ENCODE measurements around the gene IQSEC3.

The IQSEC3 gene

GRCh38 chr12:167959-168600 is 101.5 kb downstream of the IQSEC3 start:
- DNase-seq = no peak

DNA sequence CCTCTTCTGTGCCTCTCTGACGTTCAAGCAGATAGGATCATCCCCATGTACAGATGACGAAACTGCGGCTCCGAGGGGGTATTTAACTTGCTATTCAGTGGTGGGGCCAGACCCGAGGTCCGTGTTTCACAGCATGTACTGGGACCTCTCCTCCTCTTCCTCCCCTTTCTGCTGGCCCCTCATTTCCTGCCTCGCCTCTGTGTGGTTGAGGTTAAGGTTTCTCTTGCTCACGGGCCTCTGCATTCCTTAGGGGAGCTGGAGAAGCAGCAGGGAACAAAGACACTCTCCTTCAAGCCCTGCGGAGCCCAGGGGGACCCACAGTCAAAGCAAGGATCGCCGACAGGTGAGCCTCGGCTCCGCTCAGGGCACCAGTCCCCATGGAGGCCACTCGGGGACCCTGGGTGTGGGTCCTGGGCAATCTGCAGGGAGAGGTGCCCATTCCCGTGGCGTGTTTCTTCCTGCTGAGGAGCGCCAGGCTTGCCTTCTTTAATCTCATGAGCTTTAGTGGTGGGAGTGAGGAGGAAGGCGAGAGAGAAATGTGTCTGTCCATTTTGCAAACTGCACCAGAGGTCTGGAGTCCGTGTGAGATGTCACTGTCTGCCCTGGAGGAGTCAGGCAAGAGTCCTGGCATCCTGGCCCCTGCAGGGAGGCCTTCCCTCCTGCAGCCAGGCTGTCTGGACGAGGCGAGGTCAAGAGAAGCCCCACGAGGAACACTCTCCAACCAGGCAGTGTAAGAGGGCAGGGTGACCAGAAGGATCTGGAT is 102.4 kb downstream of the IQSEC3 start:
- no peak for DNase-seq

DNA sequence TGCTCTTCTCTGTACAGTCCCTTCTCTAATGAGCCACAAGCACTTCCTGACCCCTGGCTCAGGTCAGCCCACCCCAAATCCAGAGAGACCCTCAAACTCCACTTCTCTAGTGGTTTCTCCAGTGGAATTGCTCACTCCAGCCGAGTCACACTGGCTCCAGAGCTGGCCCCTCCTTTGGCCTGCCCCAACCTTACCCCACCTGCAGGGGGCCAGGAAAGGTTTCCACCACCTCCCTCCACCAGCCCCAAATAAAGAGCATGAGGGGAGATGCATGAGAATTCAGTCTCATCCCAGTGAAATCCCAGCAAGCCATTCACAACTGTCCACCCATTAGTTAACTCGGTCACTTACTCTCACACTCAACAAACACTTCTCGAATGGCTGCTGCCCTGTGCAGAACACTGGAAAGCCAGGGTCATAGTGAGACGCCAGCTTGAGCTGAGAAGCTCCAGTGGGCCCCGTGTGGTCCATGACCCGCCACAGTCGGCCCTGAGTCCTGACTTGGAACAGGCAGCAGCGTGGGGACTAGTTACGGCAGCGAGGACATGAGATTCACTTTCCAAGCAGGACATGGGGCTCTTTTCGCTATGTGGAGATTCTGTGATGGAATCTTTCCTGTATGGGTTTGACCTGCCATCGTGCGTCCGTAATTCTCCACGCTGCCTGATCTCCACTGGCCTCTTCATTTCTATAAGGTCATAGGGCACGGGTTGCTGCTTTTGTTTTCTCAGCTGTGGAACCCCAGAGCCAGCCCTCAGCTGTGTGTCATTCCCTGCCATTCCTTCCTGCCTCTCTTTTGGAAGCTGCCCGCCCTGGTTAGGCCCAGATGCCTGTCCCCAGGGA is 103.2 kb downstream of the IQSEC3 start:
- DNase-seq = no peak

DNA sequence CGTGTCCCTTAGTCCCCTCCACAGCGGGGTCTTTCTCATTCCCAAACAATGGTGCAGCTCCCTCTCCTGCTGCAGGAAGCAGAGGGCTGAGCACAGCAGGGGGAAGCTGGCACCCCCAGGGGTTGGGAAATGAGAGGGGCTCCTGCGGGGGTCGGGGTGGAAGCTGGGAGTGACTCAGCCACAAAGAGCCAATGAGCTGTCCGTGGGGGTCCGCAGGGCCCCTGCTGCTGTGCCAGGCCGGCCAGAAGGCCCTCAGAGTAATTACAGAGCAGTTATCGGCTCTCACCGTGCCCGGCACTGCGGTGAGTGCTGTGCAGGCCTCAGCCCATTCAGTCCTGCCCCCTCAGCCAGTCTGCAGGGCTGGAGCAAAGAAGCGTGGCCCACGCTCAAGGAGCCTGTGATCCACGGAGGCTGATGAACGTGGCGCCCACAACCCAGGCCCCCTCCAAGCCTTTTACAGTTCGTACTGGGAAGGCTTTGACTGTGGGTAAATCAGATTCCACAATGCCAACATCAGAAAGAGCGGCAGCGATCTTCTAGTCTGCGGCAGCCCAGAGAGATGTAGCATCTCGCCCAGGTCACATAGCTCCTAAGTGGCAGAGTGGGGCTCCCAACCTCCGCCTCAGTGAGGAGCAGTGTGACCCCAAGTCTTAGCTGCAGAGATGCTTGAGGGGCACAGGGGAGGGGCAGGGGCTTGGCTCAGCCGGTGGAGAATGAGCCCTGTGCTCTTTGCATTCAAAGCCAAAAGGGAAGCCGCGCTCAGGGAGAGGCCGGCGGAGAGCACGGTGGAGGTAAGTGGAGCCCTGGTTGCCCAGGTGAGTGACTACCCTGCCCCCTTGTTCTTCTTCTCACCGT is 104.0 kb downstream of the IQSEC3 start:
- no peak for DNase-seq

DNA sequence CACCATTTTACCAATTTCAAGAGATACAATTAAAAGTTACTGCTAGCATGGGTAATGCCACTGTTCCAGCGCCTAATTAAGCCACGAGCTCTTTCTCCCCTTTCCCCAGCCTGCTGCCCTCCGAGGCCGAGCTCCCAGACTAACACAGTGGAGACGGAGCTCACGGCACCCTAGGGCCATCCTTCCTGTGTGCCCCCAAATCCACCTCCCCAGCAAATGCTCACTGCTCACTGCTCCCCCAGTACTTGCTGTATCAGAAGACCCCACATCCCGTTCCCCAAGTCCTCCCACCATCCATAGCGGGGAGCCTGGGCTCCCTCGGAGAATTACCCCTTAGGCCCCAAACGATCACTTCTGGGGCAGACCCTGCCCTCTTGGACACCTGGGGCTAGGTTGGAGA is 104.7 kb downstream of the IQSEC3 start:
- no peak for DNase-seq

GRCh38 chr12:171743-172676 is 105.4 kb downstream of the IQSEC3 start:
- DNase-seq = no peak

GRCh38 chr12:172732-173161 is 106.2 kb downstream of the IQSEC3 start:
- DNase-seq = no peak

DNA sequence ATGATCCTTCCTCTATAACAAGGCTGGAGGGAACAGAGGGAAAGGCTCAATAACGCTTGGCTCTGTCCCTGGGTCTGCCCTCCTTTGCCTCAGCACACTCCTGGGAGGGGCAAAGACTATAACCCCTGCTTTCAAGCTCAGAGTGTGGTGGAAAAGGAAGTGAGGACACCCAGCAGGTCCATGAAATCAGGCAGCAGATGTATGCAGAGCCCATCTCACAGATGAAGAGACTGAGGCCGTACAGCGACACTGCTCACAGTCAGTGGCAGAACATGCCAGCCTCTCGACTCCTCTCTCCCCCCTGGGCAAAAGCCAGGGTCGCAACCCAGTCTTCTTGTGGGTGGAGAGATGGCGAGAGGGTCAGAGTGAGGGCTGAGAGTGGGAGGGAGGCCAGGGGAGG is 107.6 kb downstream of the IQSEC3 start:
- no peak for DNase-seq

DNA sequence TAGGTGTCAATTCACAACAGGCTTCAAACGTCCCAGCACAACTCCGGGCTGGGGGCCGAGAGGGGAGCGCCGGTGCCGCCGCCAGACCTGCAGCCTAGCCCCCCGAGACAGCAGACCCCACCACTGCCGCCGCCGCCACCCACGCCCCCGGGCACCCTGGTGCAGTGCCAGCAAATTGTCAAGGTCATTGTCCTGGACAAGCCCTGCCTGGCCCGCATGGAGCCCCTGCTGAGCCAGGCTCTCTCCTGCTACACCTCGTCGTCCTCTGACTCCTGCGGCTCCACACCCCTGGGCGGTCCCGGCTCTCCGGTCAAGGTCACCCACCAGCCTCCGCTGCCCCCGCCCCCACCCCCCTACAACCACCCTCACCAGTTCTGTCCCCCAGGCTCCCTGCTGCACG is 108.0 kb downstream of the IQSEC3 start:
- no peak for DNase-seq

- DNase-seq = no peak
These were observed 108.7 kb downstream of the IQSEC3 start for GRCh38 chr12:175250-175649.

GRCh38 chr12:175759-176158 is 109.2 kb downstream of the IQSEC3 start:
- no peak for DNase-seq

GRCh38 chr12:176321-177181 is 110.0 kb downstream of the IQSEC3 start:
- no peak for DNase-seq

DNA sequence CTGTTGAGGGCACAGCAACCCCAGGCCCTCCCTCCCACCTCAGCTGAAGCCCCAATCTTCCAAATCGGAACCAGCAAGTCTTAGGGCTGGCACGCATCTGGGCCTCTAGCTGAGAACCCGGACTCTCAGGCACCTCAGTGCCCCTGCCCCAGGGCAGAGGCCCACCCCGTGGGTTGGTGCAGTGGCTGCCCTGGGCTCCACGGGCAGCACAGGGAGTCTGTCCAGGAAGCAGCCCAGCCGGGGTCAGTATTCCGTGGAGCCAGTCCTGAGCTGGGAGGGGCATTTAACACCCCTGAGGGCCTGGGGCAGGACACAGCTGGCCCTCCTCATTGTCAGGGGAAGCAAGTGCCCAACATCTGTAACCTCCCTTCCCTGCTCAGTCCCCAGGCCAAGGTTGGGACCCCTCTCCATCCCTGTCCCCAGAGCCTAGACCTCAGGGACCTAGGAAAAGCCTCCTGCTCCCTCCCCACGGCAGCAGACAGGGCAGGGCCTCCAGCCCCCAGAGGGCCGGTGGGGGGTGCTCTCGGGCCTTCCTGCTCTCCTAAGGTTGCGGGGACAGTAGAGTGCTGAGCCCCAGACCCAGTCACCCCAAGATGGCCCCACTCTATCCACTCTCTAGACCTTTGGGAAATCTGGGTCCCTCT is 110.9 kb downstream of the IQSEC3 start:
- no peak for DNase-seq

DNA sequence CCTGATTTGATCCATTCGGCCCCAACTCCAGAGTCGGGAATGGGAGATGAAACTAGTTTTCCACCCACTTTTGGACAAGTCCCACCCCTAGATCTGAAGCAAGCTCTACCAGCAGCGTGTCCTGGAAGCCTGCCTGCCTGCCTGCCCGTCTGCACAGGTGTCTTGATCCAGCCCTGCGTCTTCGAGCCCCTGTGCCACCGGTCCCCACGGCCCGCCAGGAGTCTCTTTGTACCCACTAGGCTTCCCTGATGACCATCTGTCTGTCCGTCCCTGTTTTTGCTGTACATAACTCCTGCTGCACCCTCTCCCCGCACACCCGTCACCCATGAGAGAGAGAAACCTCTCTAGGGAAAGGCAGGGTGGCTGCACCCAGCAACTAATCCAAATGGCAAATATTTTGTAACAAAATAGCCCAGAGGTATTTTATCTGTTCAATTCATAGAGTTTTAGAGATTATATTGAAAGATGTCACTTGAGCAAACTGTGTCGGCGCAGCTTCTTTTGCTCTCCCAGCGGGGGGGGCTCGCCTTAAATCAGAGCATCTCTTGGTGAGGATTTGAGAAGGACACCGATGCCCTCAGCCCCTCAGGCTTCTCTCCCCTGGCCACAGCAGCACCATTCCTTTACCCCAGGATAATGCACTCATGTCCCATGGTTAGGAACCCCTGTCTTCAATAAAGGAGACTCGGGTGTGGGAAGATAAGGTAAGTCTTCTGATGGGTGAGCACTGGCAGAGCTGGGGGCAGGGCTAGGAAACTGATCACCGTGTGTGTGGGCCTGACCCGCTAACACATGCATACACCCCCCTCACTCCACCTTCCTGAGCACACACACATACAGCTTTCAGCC is 111.6 kb downstream of the IQSEC3 start:
- no peak for DNase-seq

DNA sequence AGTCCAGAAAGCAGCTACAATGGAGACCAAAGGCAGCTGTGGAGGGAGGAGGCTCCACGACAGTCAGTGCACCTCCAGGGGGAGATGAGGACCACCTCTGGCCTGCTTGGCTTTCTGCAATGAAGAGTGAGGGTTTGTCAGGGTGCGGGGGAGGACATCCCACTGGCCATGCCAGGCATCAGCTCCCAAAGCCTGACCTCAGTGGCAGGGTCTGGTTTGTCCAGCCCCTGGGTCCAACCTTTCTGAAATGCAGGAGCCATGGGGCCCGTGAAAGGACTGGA is 112.2 kb downstream of the IQSEC3 start:
- no peak for DNase-seq

DNA sequence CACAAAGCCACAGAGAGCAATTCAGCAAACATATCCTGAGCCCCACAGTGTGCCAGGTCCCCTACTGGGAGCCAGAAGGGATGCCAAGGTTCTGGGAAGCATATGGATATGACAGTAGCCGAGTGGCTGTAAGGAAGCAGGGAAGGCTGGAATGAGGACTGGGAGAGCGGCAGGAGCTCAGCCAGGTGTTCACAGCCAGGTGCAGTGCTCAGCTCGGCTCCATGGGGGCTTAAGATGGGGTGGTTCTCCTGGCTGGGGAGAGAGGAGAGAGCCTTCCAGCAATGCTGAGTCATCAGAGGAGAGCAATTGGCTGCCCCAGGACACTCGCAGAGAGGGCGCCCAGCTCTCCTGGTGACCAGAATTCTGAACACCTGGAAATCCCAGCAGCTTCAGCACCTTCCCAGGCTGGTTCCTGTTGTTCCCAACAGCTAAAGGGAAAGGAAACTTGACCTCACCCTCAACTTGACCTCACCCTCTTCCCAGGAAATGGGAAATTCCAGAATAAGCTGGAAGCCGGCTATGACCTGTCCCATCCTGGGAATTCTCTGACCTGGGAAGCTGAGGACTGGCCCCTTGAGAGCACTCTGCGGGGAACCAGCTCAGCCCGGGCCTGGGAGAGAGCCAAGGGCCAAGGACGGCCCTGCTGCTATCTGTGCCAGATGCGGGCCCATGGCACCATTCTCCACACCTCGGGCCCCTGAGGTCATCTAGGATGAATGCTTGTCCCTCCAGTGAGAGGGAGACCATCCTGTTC is 112.7 kb downstream of the IQSEC3 start:
- DNase-seq = no peak

DNA sequence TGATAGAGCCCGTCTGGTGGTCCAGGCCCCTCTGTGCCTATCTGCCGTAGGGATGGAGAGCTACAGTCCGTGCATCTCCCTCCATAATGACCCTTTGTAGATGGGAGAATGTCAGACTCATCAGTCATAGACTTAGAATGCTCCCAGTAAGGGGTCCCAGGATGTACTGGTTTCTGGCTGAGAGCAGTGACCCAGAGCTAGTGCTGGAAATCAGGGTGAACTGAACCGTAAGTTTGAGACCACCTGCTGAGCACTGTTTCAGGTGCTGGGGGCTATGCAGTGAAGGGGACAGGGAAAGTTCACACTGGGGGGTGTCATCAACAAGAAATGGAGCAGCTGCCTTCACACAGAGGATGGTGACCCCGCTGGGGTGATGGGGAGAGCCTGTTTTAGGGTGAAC is 113.3 kb downstream of the IQSEC3 start:
- no peak for DNase-seq

GRCh38 chr12:180445-180844 is 113.9 kb downstream of the IQSEC3 start:
- peak; percentile 28 for DNase-seq

GRCh38 chr12:181921-182320 is 115.4 kb downstream of the IQSEC3 start:
- no peak for DNase-seq

All from activated CD4-positive, alpha-beta T cell treated with anti-CD3 and anti-CD28 coated beads, Interleukin-10, Interleukin-2, amounts not matched to agents 100 ng/mL and 50 ng/mL, durations not matched to agents 16 hours and 8 hours (primary cell).